Spleen (tissue), 11 donors: ENCODE data around the gene ENOX1. TPM values are rescaled to one million over a fixed set of nuclear protein-coding genes. Genes with fewer than 3 reads are reported as not detected.

Experiments used
- DNase-seq: peaks from one replicate; pipeline ENCODE4 v3.0.0-alpha.2; 2020
- H3K27ac ChIP-seq, 8 donors: fragments of 200-600 bp; sonication (generic) in 7 of 8; 1 replicate in 4 of 8; 2 replicates in 4 of 8; pipeline versions ENCODE4 v1.5.0 to v1.8.0; 2016 to 2021; ENCODE audit warnings: inconsistent platforms in 4 of 8, mild to moderate bottlenecking in 4 of 8, moderate library complexity in 1 of 8
- H3K27me3 ChIP-seq, 7 donors: fragments of 200-600 bp; sonication (generic) in 6 of 7; replicated peaks in 1 of 7; 1 replicate in 4 of 7; 2 replicates in 3 of 7; pipeline versions ENCODE4 v1.5.0 to v1.8.0; 2016 to 2021; ENCODE audit warnings: inconsistent platforms in 3 of 7, mild to moderate bottlenecking in 1 of 7
- H3K36me3 ChIP-seq, 6 donors: fragments of 200-600 bp; sonication (generic) in 5 of 6; 1 replicate in 4 of 6; 2 replicates in 2 of 6; pipeline versions ENCODE4 v1.5.0 to v1.8.0; 2016 to 2021; ENCODE audit warnings: inconsistent platforms in 2 of 6
- H3K4me1 ChIP-seq, 6 donors: fragments of 200-600 bp; sonication (generic) in 5 of 6; 1 replicate in 3 of 6; 2 replicates in 3 of 6; pipeline versions ENCODE4 v1.5.0 to v1.8.0; 2016 to 2021; ENCODE audit warnings: inconsistent platforms in 3 of 6
- H3K4me3 ChIP-seq, 8 donors: fragments of 200-600 bp; sonication (generic) in 7 of 8; 1 replicate in 4 of 8; 2 replicates in 4 of 8; pipeline versions ENCODE4 v1.5.0 to v1.8.0; 2016 to 2021; ENCODE audit warnings: inconsistent platforms in 4 of 8, mild to moderate bottlenecking in 4 of 8, moderate library complexity in 2 of 8
- H3K9me3 ChIP-seq, 8 donors: fragments of 200-600 bp; sonication (generic) in 7 of 8; 1 replicate in 4 of 8; 2 replicates in 4 of 8; pipeline versions ENCODE4 v1.5.0 to v1.8.0; 2016 to 2021; ENCODE audit warnings: inconsistent platforms in 4 of 8
- POLR2A ChIP-seq, 3 donors: fragments of 450-650 bp; IDR thresholded peaks; one replicate each; pipeline ENCODE4 v1.5.1; 2017; ENCODE audit warnings: antibody characterized with exemption in 3 of 3, mild to moderate bottlenecking in 1 of 3
- POLR2AphosphoS5 ChIP-seq, 3 donors: sonication (generic); formaldehyde crosslinking; IDR thresholded peaks; one replicate each; pipeline ENCODE4 v1.5.1; 2017; ENCODE audit warnings: antibody characterized with exemption in 3 of 3
- WGBS, 5 donors: extraction: QIAGEN DNeasy Blood & Tissue Kit in 3 of 5; methylation state at CpG; one replicate each; pipeline versions ENCODE4 v1.1.5 to v1.1.7; 2013 to 2018; 5-methylcytosine and 5-hydroxymethylcytosine counted together
- intact Hi-C: fragments of 100-400 bp; cut with DNase I; formaldehyde crosslinking; loops from one replicate; pipeline ENCODE4 v1.15.0; 2023; ENCODE audit warnings: low total_unique reads
- polyA plus RNA-seq, 3 donors: library from polyadenylated mRNA; stranded (reverse); fragments of 200-250 nt; gene quantifications; one replicate each; pipeline ENCODE4 v1.2.1, GENCODE V29; 2013
- total RNA-seq, 7 donors: library from RNA; depleted of rRNA in 3 of 7; stranded (reverse); fragments of >200 nt in 3 of 7; fragmentation: NEBNext Ultra II Directional in 4 of 7; extraction: Animal tissue kit (Norgen Biotek cat#: 25700) in 4 of 7; gene quantifications; one replicate each; pipeline versions ENCODE4 v1.1.0 to v1.2.1, GENCODE V29; 2016 to 2021
- TF ChIP-seq, protein P1 (sequence below), 11 experiments: fragments of 200-600 bp in 7 of 11; fragments of 450-650 bp in 4 of 11; sonication (generic) in 4 of 11; IDR thresholded peaks in 8 of 11; conservative IDR thresholded peaks in 3 of 11; 1 replicate in 7 of 11; 2 replicates in 4 of 11; pipeline versions ENCODE4 v1.4.0 to v1.8.0; 2016 to 2021; ENCODE audit warnings: antibody characterized with exemption in 11 of 11, inconsistent platforms in 4 of 11, mild to moderate bottlenecking in 1 of 11
- donor health status: healthy with polysubstance abuse.
- donor health status: DM: no; HTN: no; CAD: no; lungs with moderate emphysema.
- donor health status: DM: no; HTN: no; CAD: no.
- donor health status: Bipolar disorder and iron deficiency.
- donor health status: healthy.
- donor health status: DM: no; HTN: no; CAD: no.
- donor health status: DM: yes; HTN: yes; CAD: no.

The ENOX1 gene
- total and polyA plus RNA-seq, 10 donors: 0.42 to 1.3 (median 0.54) TPM; not detected in 1

DNA sequence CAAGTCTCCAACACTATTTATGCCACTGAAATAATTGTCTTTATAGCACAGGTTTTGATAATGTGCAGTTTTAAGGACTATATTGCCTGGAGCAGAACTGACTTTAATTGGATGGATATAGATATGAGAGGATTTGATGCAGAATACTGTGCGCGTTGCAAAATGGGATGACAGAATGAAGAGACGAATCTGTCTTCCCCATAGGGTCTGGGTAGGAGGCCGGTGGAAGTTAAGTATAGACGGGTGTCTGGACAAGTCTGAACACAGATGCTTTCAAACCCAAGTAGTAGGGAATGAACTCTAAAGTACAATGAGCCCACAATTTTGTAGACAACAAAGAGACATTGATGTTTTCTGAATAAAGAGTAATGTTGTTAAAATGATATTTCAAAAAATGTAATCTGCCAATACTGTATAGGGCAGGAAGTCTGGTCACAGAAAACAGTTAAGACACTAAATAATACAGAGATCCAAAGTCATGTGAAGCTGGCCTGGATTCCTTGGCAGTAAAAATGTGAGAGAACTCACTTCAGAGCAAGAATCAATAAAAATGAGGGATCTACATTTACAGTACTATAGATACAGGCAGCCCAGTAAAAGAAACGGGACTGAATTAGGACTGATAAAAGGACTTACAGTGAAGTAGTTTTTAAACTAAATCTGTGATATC lies 125.5 kb downstream of the ENOX1 start:
- no peak for DNase-seq
- intact Hi-C loops: no loop called here
- Histone ChIP-seq H3K4me1 (peaks cover 0 to 14% (median 3%) of the 10 kb centered on the region in 6 donors), H3K27ac (no peak overlapping the region), H3K27me3 (no peaks in the 10 kb centered on the region), H3K9me3 (no peaks in the 10 kb centered on the region), H3K36me3 (no peaks in the 10 kb centered on the region), H3K4me3 (no peak overlapping the region)
- TF ChIP-seq POLR2A (IDR thresholded peaks at IDR 0.05) (no peak), POLR2AphosphoS5 (IDR thresholded peaks at IDR 0.05) (no peak)
- TF ChIP-seq, protein P1, sequence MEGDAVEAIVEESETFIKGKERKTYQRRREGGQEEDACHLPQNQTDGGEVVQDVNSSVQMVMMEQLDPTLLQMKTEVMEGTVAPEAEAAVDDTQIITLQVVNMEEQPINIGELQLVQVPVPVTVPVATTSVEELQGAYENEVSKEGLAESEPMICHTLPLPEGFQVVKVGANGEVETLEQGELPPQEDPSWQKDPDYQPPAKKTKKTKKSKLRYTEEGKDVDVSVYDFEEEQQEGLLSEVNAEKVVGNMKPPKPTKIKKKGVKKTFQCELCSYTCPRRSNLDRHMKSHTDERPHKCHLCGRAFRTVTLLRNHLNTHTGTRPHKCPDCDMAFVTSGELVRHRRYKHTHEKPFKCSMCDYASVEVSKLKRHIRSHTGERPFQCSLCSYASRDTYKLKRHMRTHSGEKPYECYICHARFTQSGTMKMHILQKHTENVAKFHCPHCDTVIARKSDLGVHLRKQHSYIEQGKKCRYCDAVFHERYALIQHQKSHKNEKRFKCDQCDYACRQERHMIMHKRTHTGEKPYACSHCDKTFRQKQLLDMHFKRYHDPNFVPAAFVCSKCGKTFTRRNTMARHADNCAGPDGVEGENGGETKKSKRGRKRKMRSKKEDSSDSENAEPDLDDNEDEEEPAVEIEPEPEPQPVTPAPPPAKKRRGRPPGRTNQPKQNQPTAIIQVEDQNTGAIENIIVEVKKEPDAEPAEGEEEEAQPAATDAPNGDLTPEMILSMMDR (IDR thresholded peaks at IDR 0.05 in 8 of 11, conservative IDR thresholded peaks at IDR 0.05 in 3 of 11): no peak
- WGBS, 5 donors: 75 to 80% (median 78%) methylated on average over 6 of the region's 6 CpGs

GRCh38 chr13:43657485-43657884 lies 129.3 kb downstream of the ENOX1 start:
- DNase-seq: no peak
- H3K9me3 ChIP-seq: no peaks in the 10 kb centered on the region
- no peak overlapping the region for H3K27ac ChIP-seq
- intact Hi-C loops: no loop called here
- H3K4me1 ChIP-seq: no peaks in the 10 kb centered on the region
- 81 to 93% (median 82%) methylated on average over 3 of the region's 3 CpGs for WGBS, 5 donors
- H3K36me3 ChIP-seq: no peaks in the 10 kb centered on the region
- no peak overlapping the region for H3K4me3 ChIP-seq
- TF ChIP-seq POLR2AphosphoS5 (IDR thresholded peaks at IDR 0.05) (no peak), POLR2A (IDR thresholded peaks at IDR 0.05) (no peak)
- TF ChIP-seq, protein P1 (IDR thresholded peaks at IDR 0.05 in 8 of 11, conservative IDR thresholded peaks at IDR 0.05 in 3 of 11): no peak
- no peaks in the 10 kb centered on the region for H3K27me3 ChIP-seq

GRCh38 chr13:43653980-43654379 lies 132.8 kb downstream of the ENOX1 start:
- intact Hi-C loops: no loop called here

DNA sequence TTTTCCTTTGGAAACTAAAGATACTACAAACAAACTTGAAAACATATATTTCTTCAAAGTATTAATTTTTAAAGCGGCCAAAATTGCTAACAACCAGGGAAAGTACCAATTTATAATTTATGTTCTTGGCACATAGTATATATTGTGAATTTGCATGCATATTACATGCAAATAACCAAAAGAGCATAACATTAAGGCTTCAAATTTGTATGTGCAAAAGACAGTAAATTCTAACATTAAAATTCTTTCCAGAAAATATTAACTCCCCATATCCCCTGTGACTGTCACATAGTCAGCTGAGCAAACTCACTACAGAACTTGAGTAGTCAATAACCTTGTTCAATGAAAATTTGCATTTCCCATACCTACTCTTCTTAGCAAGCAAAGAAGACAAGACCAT lies 133.4 kb downstream of the ENOX1 start:
- H3K4me1 ChIP-seq: no peaks in the 10 kb centered on the region
- H3K27ac ChIP-seq: no peak overlapping the region
- no peak for TF ChIP-seq POLR2AphosphoS5 (IDR thresholded peaks at IDR 0.05)
- TF ChIP-seq POLR2A (IDR thresholded peaks at IDR 0.05): no peak
- TF ChIP-seq, protein P1 (IDR thresholded peaks at IDR 0.05 in 8 of 11, conservative IDR thresholded peaks at IDR 0.05 in 3 of 11): no peak
- intact Hi-C loops: no loop called here
- H3K4me3 ChIP-seq: no peak overlapping the region
- WGBS, 5 donors: 92 to 95% (median 94%) methylated on average over 1 of the region's 1 CpG
- DNase-seq: no peak
- H3K9me3 ChIP-seq: no peaks in the 10 kb centered on the region
- H3K36me3 ChIP-seq: no peaks in the 10 kb centered on the region
- H3K27me3 ChIP-seq: no peaks in the 10 kb centered on the region

More at GRCh38 chr13:43653980-43654379, 132.8 kb downstream of the ENOX1 start:
- Histone ChIP-seq H3K4me1 (no peaks in the 10 kb centered on the region), H3K9me3 (no peaks in the 10 kb centered on the region), H3K27ac (no peak overlapping the region), H3K27me3 (no peaks in the 10 kb centered on the region), H3K36me3 (no peaks in the 10 kb centered on the region), H3K4me3 (no peak overlapping the region)
- 85 to 96% (median 93%) methylated on average over 1 of the region's 1 CpG for WGBS, 5 donors
- DNase-seq: no peak
- TF ChIP-seq, protein P1 (IDR thresholded peaks at IDR 0.05 in 8 of 11, conservative IDR thresholded peaks at IDR 0.05 in 3 of 11): no peak
- TF ChIP-seq POLR2AphosphoS5 (IDR thresholded peaks at IDR 0.05): no peak
- TF ChIP-seq POLR2A (IDR thresholded peaks at IDR 0.05): no peak
